Caco-2 (cell line): Measurements from ENCODE around the gene DMRTA2. TPM values are rescaled to one million over a fixed set of nuclear protein-coding genes. Genes with fewer than 3 reads are reported as not detected.

Source experiments
- BruUV-seq: library from RNA; stranded (reverse); fragments of 400-500 nt; replicated peaks from 2 replicates; lab custom pipeline; 2021; lab: Mats Ljungman, UMichigan
- CTCF ChIA-PET: fragments of 300-600 bp; sonication (Branson Sonifier 250); formaldehyde crosslinking; loops from one replicate; lab custom pipeline; 2022; ENCODE audit warnings: antibody characterized with exemption; lab: Charles Lee
- POLR2A ChIA-PET: fragments of 300-600 bp; sonication (Branson Sonifier 250); formaldehyde crosslinking; loops from one replicate; lab custom pipeline; 2022; ENCODE audit warnings: antibody characterized with exemption; lab: Charles Lee
- DNase-seq, 2 experiments: peaks; one replicate each; pipeline versions ENCODE4 v3.0.0 to v3.0.0-alpha.2; 2020 to 2022
- H3K27me3 ChIP-seq: replicated peaks from 2 replicates; pipeline ENCODE4 v1.6.0; 2011; ENCODE audit warnings: low read length; ENCODE audit not compliant: control insufficient read depth, insufficient read depth
- H3K36me3 ChIP-seq: 2 replicates; pipeline ENCODE4 v1.5.1; 2011; ENCODE audit warnings: low read length; ENCODE audit not compliant: control insufficient read depth, insufficient read depth
- H3K4me1 ChIP-seq: fragments of 250-450 bp; sonication (Bioruptor Pico); 2 replicates; pipeline ENCODE4 v1.5.1; 2020; ENCODE audit warnings: mild to moderate bottlenecking
- H3K4me3 ChIP-seq: 2 replicates; pipeline ENCODE4 v1.5.1; 2011; ENCODE audit warnings: low read depth, mild to moderate bottlenecking, control low read depth, low read length
- H3K9me3 ChIP-seq: fragments of 250-450 bp; sonication (Bioruptor Pico); 2 replicates; pipeline ENCODE4 v1.5.1; 2020; ENCODE audit warnings: mild to moderate bottlenecking, moderate library complexity
- H3K27ac Mint-ChIP-seq: one replicate; pipeline ENCODE4 v1.8.0; 2022; ENCODE audit warnings: mixed read lengths; ENCODE audit not compliant: unreplicated experiment
- H3K27me3 Mint-ChIP-seq: one replicate; pipeline ENCODE4 v1.8.0; 2022; ENCODE audit warnings: mixed read lengths; ENCODE audit not compliant: insufficient read depth, unreplicated experiment
- H3K36me3 Mint-ChIP-seq: one replicate; pipeline ENCODE4 v1.8.0; 2022; ENCODE audit warnings: mild to moderate bottlenecking, mixed read lengths; ENCODE audit not compliant: insufficient read depth, unreplicated experiment
- H3K4me1 Mint-ChIP-seq: one replicate; pipeline ENCODE4 v1.8.0; 2022; ENCODE audit warnings: low read depth, mixed read lengths; ENCODE audit not compliant: unreplicated experiment
- H3K4me3 Mint-ChIP-seq: one replicate; pipeline ENCODE4 v1.8.0; 2022; ENCODE audit warnings: mild to moderate bottlenecking, moderate library complexity, mixed read lengths; ENCODE audit not compliant: unreplicated experiment
- H3K9me3 Mint-ChIP-seq: one replicate; pipeline ENCODE4 v1.8.0; 2022; ENCODE audit warnings: mixed read lengths; ENCODE audit not compliant: unreplicated experiment
- CTCF ChIP-seq, 2 experiments: fragments of 200-600 bp in 1 of 2; IDR thresholded peaks; 1 replicate in 1 of 2; 2 replicates in 1 of 2; pipeline versions ENCODE4 v1.5.1 to v1.8.0; 2011 to 2022; ENCODE audit warnings: antibody characterized with exemption in 1 of 2, control low read depth in 1 of 2, inconsistent platforms in 1 of 2, low read depth in 1 of 2, low read length in 1 of 2, mild to moderate bottlenecking in 1 of 2, moderate library complexity in 1 of 2; ENCODE audit not compliant: insufficient read depth in 1 of 2, severe bottlenecking in 1 of 2, unreplicated experiment in 1 of 2
- intact Hi-C: fragments of 100-400 bp; cut with micrococcal nuclease; formaldehyde crosslinking; loops from one replicate; pipeline ENCODE4 v1.10.0; 2022; ENCODE audit not compliant: unreplicated experiment
- total RNA-seq: library from RNA; stranded (reverse); gene quantifications from 2 replicates; pipeline ENCODE4 v1.2.3, GENCODE V29; 2022

Gene DMRTA2
- total RNA-seq, 1 experiment from 2014 or later = 3.4 TPM

- POLR2A ChIA-PET = no interaction called here
- no peak for DNase-seq
- peaks cover 30% of the 10 kb centered on the region for H3K27me3 Mint-ChIP-seq
- no peaks in the 10 kb centered on the region for H3K36me3 ChIP-seq
- no peak overlapping the region for H3K27ac Mint-ChIP-seq
- intact Hi-C loops = loop anchor here (10.0 kb wide), 1 partner anchor 118 kb away; no protein-coding TSS in a partner anchor
- peaks cover 29% of the 10 kb centered on the region for H3K36me3 Mint-ChIP-seq
- no TSS peak for BruUV-seq
- peaks cover 6% of the 10 kb centered on the region for H3K4me1 Mint-ChIP-seq
- no peak overlapping the region for H3K4me3 Mint-ChIP-seq
- H3K9me3 ChIP-seq = no peaks in the 10 kb centered on the region
- no peak for TF ChIP-seq CTCF (IDR thresholded peaks at IDR 0.05; ENCODE audit: insufficient read depth in 1 of 2, low read depth in 1 of 2, low read length in 1 of 2, severe bottlenecking in 1 of 2, unreplicated experiment in 1 of 2)
- CTCF ChIA-PET = no interaction called here
- no peak overlapping the region for H3K4me3 ChIP-seq
- H3K27me3 ChIP-seq = peaks cover 3% of the 10 kb centered on the region; the same call in 1 of the 2 replicates
- H3K4me1 ChIP-seq = no peaks in the 10 kb centered on the region
- H3K9me3 Mint-ChIP-seq = no peaks in the 10 kb centered on the region
These were observed 3.5 kb upstream of the DMRTA2 start for GRCh38 chr1:50426702-50427085.

GRCh38 chr1:50426108-50426700, 3.0 kb upstream of the DMRTA2 start:
- peaks cover 3% of the 10 kb centered on the region; the same call in 1 of the 2 replicates for H3K27me3 ChIP-seq
- no peaks in the 10 kb centered on the region for H3K36me3 ChIP-seq
- TF ChIP-seq CTCF (IDR thresholded peaks at IDR 0.05; ENCODE audit: insufficient read depth in 1 of 2, low read depth in 1 of 2, low read length in 1 of 2, severe bottlenecking in 1 of 2, unreplicated experiment in 1 of 2) = no peak
- no peaks in the 10 kb centered on the region for H3K4me1 ChIP-seq
- no TSS peak for BruUV-seq
- Mint-ChIP-seq H3K27me3 (peaks cover 30% of the 10 kb centered on the region), H3K9me3 (no peaks in the 10 kb centered on the region), H3K4me3 (no peak overlapping the region), H3K4me1 (peaks cover 6% of the 10 kb centered on the region), H3K27ac (no peak overlapping the region), H3K36me3 (peaks cover 26% of the 10 kb centered on the region)
- ChIA-PET CTCF (no interaction called here), POLR2A (no interaction called here)
- intact Hi-C loops = loop anchor here (10.0 kb wide), 1 partner anchor 119 kb away; no protein-coding TSS in a partner anchor
- H3K9me3 ChIP-seq = no peaks in the 10 kb centered on the region
- DNase-seq = no peak
- H3K4me3 ChIP-seq = no peak overlapping the region

- no peaks in the 10 kb centered on the region for H3K4me1 ChIP-seq
- H3K27me3 Mint-ChIP-seq = peaks cover 28% of the 10 kb centered on the region
- H3K4me3 Mint-ChIP-seq = no peak overlapping the region
- intact Hi-C loops = loop anchor here (10.0 kb wide), 1 partner anchor 119 kb away; no protein-coding TSS in a partner anchor
- ChIA-PET CTCF (no interaction called here), POLR2A (no interaction called here)
- peaks cover 6% of the 10 kb centered on the region for H3K4me1 Mint-ChIP-seq
- no peak for DNase-seq
- no peak for TF ChIP-seq CTCF (IDR thresholded peaks at IDR 0.05; ENCODE audit: insufficient read depth in 1 of 2, low read depth in 1 of 2, low read length in 1 of 2, severe bottlenecking in 1 of 2, unreplicated experiment in 1 of 2)
- peaks cover 3% of the 10 kb centered on the region; the same call in 1 of the 2 replicates for H3K27me3 ChIP-seq
- no peaks in the 10 kb centered on the region for H3K9me3 Mint-ChIP-seq
- H3K36me3 ChIP-seq = no peaks in the 10 kb centered on the region
- no peaks in the 10 kb centered on the region for H3K9me3 ChIP-seq
- H3K4me3 ChIP-seq = no peak overlapping the region
- peaks cover 20% of the 10 kb centered on the region for H3K36me3 Mint-ChIP-seq
- BruUV-seq = no TSS peak
- no peak overlapping the region for H3K27ac Mint-ChIP-seq
These were observed 2.3 kb upstream of the DMRTA2 start for GRCh38 chr1:50425376-50426107.
